CD4-positive, alpha-beta memory T cell (primary cell): ENCODE measurements around the gene DOCK4. TPM values are rescaled to one million over a fixed set of nuclear protein-coding genes. Genes with fewer than 3 reads are reported as not detected.

Experiments used
- CTCF ChIA-PET: fragments of 350-600 bp; sonication (Branson Sonifier 250); formaldehyde crosslinking; loops from one replicate; lab custom pipeline; 2021; ENCODE audit warnings: inconsistent platforms; ENCODE audit not compliant: partially characterized antibody; lab: Charles Lee
- POLR2A ChIA-PET: fragments of 350-600 bp; sonication (Branson Sonifier 250); formaldehyde crosslinking; loops from one replicate; lab custom pipeline; 2021; ENCODE audit not compliant: partially characterized antibody; lab: Charles Lee
- DNase-seq, 5 donors: peaks; one replicate each; pipeline versions ENCODE4 v3.0.0 to v3.0.0-alpha.2; 2020 to 2022; ENCODE audit warnings: mixed read lengths in 1 of 5
- H3K27ac ChIP-seq: one replicate; pipeline ENCODE4 v1.7.0; 2013; ENCODE audit warnings: low read depth, low read length
- H3K27me3 ChIP-seq: 2 replicates; pipeline ENCODE4 v1.7.0; 2013; ENCODE audit warnings: mild to moderate bottlenecking, low read length, moderate library complexity; ENCODE audit not compliant: insufficient read depth
- H3K36me3 ChIP-seq: 2 replicates; pipeline ENCODE4 v1.7.0; 2013; ENCODE audit warnings: mild to moderate bottlenecking, low read length, moderate library complexity; ENCODE audit not compliant: insufficient read depth
- H3K4me1 ChIP-seq: 2 replicates; pipeline ENCODE4 v1.7.0; 2013; ENCODE audit warnings: mild to moderate bottlenecking, low read length, moderate library complexity; ENCODE audit not compliant: insufficient read depth
- H3K4me3 ChIP-seq, 2 donors: one replicate each; pipeline ENCODE4 v1.7.0; 2013; ENCODE audit warnings: low read length in 2 of 2, mild to moderate bottlenecking in 1 of 2
- H3K9me3 ChIP-seq, 2 donors: one replicate each; pipeline ENCODE4 v1.7.0; 2013; ENCODE audit warnings: low read length in 2 of 2, control low read depth in 1 of 2; ENCODE audit not compliant: control insufficient read depth in 1 of 2
- H3K27ac Mint-ChIP-seq, 7 donors: one replicate each; pipeline ENCODE4 v1.8.0; 2020 to 2021; ENCODE audit warnings: mixed read lengths in 7 of 7, mild to moderate bottlenecking in 6 of 7, inconsistent platforms in 3 of 7, moderate library complexity in 3 of 7
- H3K27me3 Mint-ChIP-seq, 2 donors: one replicate each; pipeline ENCODE4 v1.8.0; 2020 to 2021; ENCODE audit warnings: mixed read lengths in 2 of 2
- H3K36me3 Mint-ChIP-seq, 2 donors: one replicate each; pipeline ENCODE4 v1.8.0; 2020 to 2021; ENCODE audit warnings: mixed read lengths in 2 of 2, inconsistent platforms in 1 of 2, mild to moderate bottlenecking in 1 of 2
- H3K4me1 Mint-ChIP-seq, 4 donors: one replicate each; pipeline ENCODE4 v1.8.0; 2020 to 2021; ENCODE audit warnings: mixed read lengths in 4 of 4, mild to moderate bottlenecking in 1 of 4
- H3K4me3 Mint-ChIP-seq, 8 donors: one replicate each; pipeline ENCODE4 v1.8.0; 2020 to 2021; ENCODE audit warnings: mixed read lengths in 8 of 8, mild to moderate bottlenecking in 7 of 8, moderate library complexity in 6 of 8, inconsistent platforms in 3 of 8
- H3K9me3 Mint-ChIP-seq, 8 donors: one replicate each; pipeline ENCODE4 v1.8.0; 2020 to 2021; ENCODE audit warnings: mixed read lengths in 8 of 8, mild to moderate bottlenecking in 5 of 8, inconsistent platforms in 3 of 8, moderate library complexity in 1 of 8
- intact Hi-C: fragments of 100-400 bp; cut with micrococcal nuclease; formaldehyde crosslinking; loops from one replicate; pipeline ENCODE4 v1.15.1; 2023
- polyA plus RNA-seq, 2 donors: library from polyadenylated mRNA; unstranded; fragments of 300-500 nt; fragmentation: Illumina TruSeq; gene quantifications; one replicate each; pipeline ENCODE4 v1.2.3, GENCODE V29; 2021
- total RNA-seq, 2 experiments: library from RNA; stranded (reverse); gene quantifications; one replicate each; pipeline ENCODE4 v1.2.3, GENCODE V29; 2021

Gene DOCK4
- total and polyA plus RNA-seq, 4 experiments from 2014 or later, result 0.47 to 1.5 (median 1.2) TPM; not detected in 1

GRCh38 chr7:111729483-111729882 lies 476.7 kb downstream of the DOCK4 start:
- H3K36me3 Mint-ChIP-seq, result no peaks in the 10 kb centered on the region
- H3K27me3 Mint-ChIP-seq, result peaks cover 2 to 4% of the 10 kb centered on the region in 2 donors
- H3K4me1 Mint-ChIP-seq, result no peaks in the 10 kb centered on the region
- H3K4me3 Mint-ChIP-seq, result no peak overlapping the region
- H3K9me3 ChIP-seq, result no peaks in the 10 kb centered on the region
- H3K4me1 ChIP-seq, result no peaks in the 10 kb centered on the region
- H3K4me3 ChIP-seq, result no peak overlapping the region
- H3K27ac ChIP-seq, result no peak overlapping the region
- H3K36me3 ChIP-seq, result no peaks in the 10 kb centered on the region
- H3K27me3 ChIP-seq, result no peaks in the 10 kb centered on the region
- no peak for DNase-seq
- intact Hi-C loops, result no loop called here
- no peaks in the 10 kb centered on the region for H3K9me3 Mint-ChIP-seq
- POLR2A ChIA-PET, result no interaction called here
- CTCF ChIA-PET, result interaction anchor here (2.1 to 4.4 kb wide), 2 partner anchors 8 to 10 kb away, joined by 11 to 33 read pairs; no protein-coding TSS in a partner anchor
- H3K27ac Mint-ChIP-seq, result no peak overlapping the region

GRCh38 chr7:111728635-111728995 lies 477.6 kb downstream of the DOCK4 start:
- H3K27ac Mint-ChIP-seq, result no peak overlapping the region
- Histone ChIP-seq H3K27ac (no peak overlapping the region), H3K9me3 (no peaks in the 10 kb centered on the region), H3K4me1 (no peaks in the 10 kb centered on the region), H3K27me3 (no peaks in the 10 kb centered on the region), H3K4me3 (no peak overlapping the region), H3K36me3 (no peaks in the 10 kb centered on the region)
- peak overlapping the region in 1 of 8 donors; percentile 9 for H3K4me3 Mint-ChIP-seq
- DNase-seq, result no peak
- intact Hi-C loops, result no loop called here
- H3K36me3 Mint-ChIP-seq, result no peaks in the 10 kb centered on the region
- H3K27me3 Mint-ChIP-seq, result peaks cover 1 to 4% of the 10 kb centered on the region in 2 donors
- ChIA-PET POLR2A (no interaction called here), CTCF (interaction anchor here (4.4 kb wide), 1 partner anchor 11 kb away, joined by 33 read pairs; no protein-coding TSS in a partner anchor)
- no peaks in the 10 kb centered on the region for H3K9me3 Mint-ChIP-seq
- no peaks in the 10 kb centered on the region for H3K4me1 Mint-ChIP-seq

GRCh38 chr7:111727905-111728634 lies 478.1 kb downstream of the DOCK4 start:
- no peak for DNase-seq
- Histone ChIP-seq H3K4me1 (no peaks in the 10 kb centered on the region), H3K36me3 (no peaks in the 10 kb centered on the region), H3K4me3 (no peak overlapping the region), H3K9me3 (no peaks in the 10 kb centered on the region), H3K27ac (no peak overlapping the region), H3K27me3 (no peaks in the 10 kb centered on the region)
- H3K9me3 Mint-ChIP-seq, result no peaks in the 10 kb centered on the region
- CTCF ChIA-PET, result interaction anchor here (1.4 to 4.4 kb wide), 4 partner anchors 8 to 1694 kb away, joined by 3 to 33 read pairs (median 10); no protein-coding TSS in a partner anchor
- H3K27me3 Mint-ChIP-seq, result peaks cover 1 to 4% of the 10 kb centered on the region in 2 donors
- POLR2A ChIA-PET, result no interaction called here
- no peaks in the 10 kb centered on the region for H3K4me1 Mint-ChIP-seq
- H3K27ac Mint-ChIP-seq, result no peak overlapping the region
- intact Hi-C loops, result no loop called here
- H3K36me3 Mint-ChIP-seq, result no peaks in the 10 kb centered on the region
- H3K4me3 Mint-ChIP-seq, result peak overlapping the region in 1 of 8 donors; percentile 9

GRCh38 chr7:111718886-111719285 lies 487.3 kb downstream of the DOCK4 start:
- H3K4me3 Mint-ChIP-seq, result no peak overlapping the region
- H3K4me1 ChIP-seq, result no peaks in the 10 kb centered on the region
- no peaks in the 10 kb centered on the region for H3K27me3 ChIP-seq
- H3K9me3 ChIP-seq, result no peaks in the 10 kb centered on the region
- DNase-seq, result no peak
- H3K27ac Mint-ChIP-seq, result no peak overlapping the region
- H3K4me1 Mint-ChIP-seq, result no peaks in the 10 kb centered on the region
- ChIA-PET POLR2A (no interaction called here), CTCF (no interaction called here)
- H3K9me3 Mint-ChIP-seq, result peaks cover 0 to 2% (median 0%) of the 10 kb centered on the region in 8 donors
- H3K36me3 Mint-ChIP-seq, result no peaks in the 10 kb centered on the region
- H3K27me3 Mint-ChIP-seq, result peaks cover 0 to 6% of the 10 kb centered on the region in 2 donors
- no peak overlapping the region for H3K27ac ChIP-seq
- no peak overlapping the region for H3K4me3 ChIP-seq
- intact Hi-C loops, result no loop called here
- no peaks in the 10 kb centered on the region for H3K36me3 ChIP-seq

GRCh38 chr7:111711426-111712065 lies 494.7 kb downstream of the DOCK4 start:
- Mint-ChIP-seq H3K4me1 (no peaks in the 10 kb centered on the region), H3K36me3 (no peaks in the 10 kb centered on the region), H3K27me3 (peaks cover 10 to 12% of the 10 kb centered on the region in 2 donors), H3K27ac (no peak overlapping the region), H3K4me3 (no peak overlapping the region), H3K9me3 (peaks cover 0 to 3% (median 0%) of the 10 kb centered on the region in 8 donors)
- H3K36me3 ChIP-seq, result no peaks in the 10 kb centered on the region
- H3K9me3 ChIP-seq, result no peaks in the 10 kb centered on the region
- POLR2A ChIA-PET, result no interaction called here
- H3K27me3 ChIP-seq, result no peaks in the 10 kb centered on the region
- H3K27ac ChIP-seq, result no peak overlapping the region
- DNase-seq, result no peak
- no peaks in the 10 kb centered on the region for H3K4me1 ChIP-seq
- intact Hi-C loops, result no loop called here
- CTCF ChIA-PET, result interaction anchor here (1.1 to 1.2 kb wide), 2 partner anchors 10 to 19 kb away, joined by 3 read pairs; no protein-coding TSS in a partner anchor
- H3K4me3 ChIP-seq, result no peak overlapping the region

GRCh38 chr7:111710839-111711380 lies 495.3 kb downstream of the DOCK4 start:
- H3K9me3 Mint-ChIP-seq, result peaks cover 0 to 4% (median 0%) of the 10 kb centered on the region in 8 donors
- ChIA-PET CTCF (interaction anchor here (1.1 to 1.2 kb wide), 2 partner anchors 11 to 19 kb away, joined by 3 read pairs; no protein-coding TSS in a partner anchor), POLR2A (no interaction called here)
- H3K9me3 ChIP-seq, result no peaks in the 10 kb centered on the region
- DNase-seq, result no peak
- intact Hi-C loops, result no loop called here
- H3K4me3 Mint-ChIP-seq, result no peak overlapping the region
- H3K27ac ChIP-seq, result no peak overlapping the region
- no peaks in the 10 kb centered on the region for H3K36me3 ChIP-seq
- no peaks in the 10 kb centered on the region for H3K27me3 ChIP-seq
- H3K4me1 Mint-ChIP-seq, result no peaks in the 10 kb centered on the region
- H3K4me1 ChIP-seq, result no peaks in the 10 kb centered on the region
- H3K27me3 Mint-ChIP-seq, result peaks cover 10 to 14% of the 10 kb centered on the region in 2 donors
- no peak overlapping the region for H3K27ac Mint-ChIP-seq
- no peaks in the 10 kb centered on the region for H3K36me3 Mint-ChIP-seq
- no peak overlapping the region for H3K4me3 ChIP-seq

GRCh38 chr7:111708072-111708471 lies 498.1 kb downstream of the DOCK4 start:
- no peaks in the 10 kb centered on the region for H3K4me1 Mint-ChIP-seq
- H3K27ac Mint-ChIP-seq, result no peak overlapping the region
- intact Hi-C loops, result no loop called here
- ChIA-PET POLR2A (no interaction called here), CTCF (no interaction called here)
- H3K27me3 ChIP-seq, result no peaks in the 10 kb centered on the region
- DNase-seq, result no peak
- no peak overlapping the region for H3K4me3 Mint-ChIP-seq
- peaks cover 10 to 13% of the 10 kb centered on the region in 2 donors for H3K27me3 Mint-ChIP-seq
- no peak overlapping the region for H3K27ac ChIP-seq
- no peaks in the 10 kb centered on the region for H3K36me3 ChIP-seq
- no peaks in the 10 kb centered on the region for H3K36me3 Mint-ChIP-seq
- H3K4me1 ChIP-seq, result no peaks in the 10 kb centered on the region
- H3K9me3 ChIP-seq, result no peaks in the 10 kb centered on the region
- peaks cover 0 to 5% (median 0%) of the 10 kb centered on the region in 8 donors for H3K9me3 Mint-ChIP-seq
- H3K4me3 ChIP-seq, result no peak overlapping the region
